GM12878 (cell line): Measurements from ENCODE around the gene HRC. TPM values are rescaled to one million over a fixed set of nuclear protein-coding genes. Genes with fewer than 3 reads are reported as not detected.
A peak's percentile ranks its signal among the peaks of the same experiment; 100 is the strongest.

Experiments used
- ATAC-seq: fragments of 200-7000 bp; cut with Tn5 transposase; 3 replicates; pipeline ENCODE4 v1.9.1; 2020; ENCODE audit warnings: mild to moderate bottlenecking, moderate library complexity
- BruUV-seq: library from RNA; stranded (reverse); fragments of 400-500 nt; replicated peaks from 2 replicates; lab custom pipeline; 2021; lab: Mats Ljungman, UMichigan
- CTCF ChIA-PET: fragments of 300-600 bp; sonication (Branson Sonifier 250); formaldehyde crosslinking; extraction: SDS; loops from one replicate; lab custom pipeline; 2021; ENCODE audit warnings: inconsistent platforms; lab: Yijun Ruan, JAX
- POLR2A ChIA-PET: fragments of 350-600 bp; formaldehyde crosslinking; extraction: SDS; loops from one replicate; lab custom pipeline; 2021; ENCODE audit warnings: inconsistent platforms; lab: Charles Lee
- RAD21 ChIA-PET: fragments of 300-600 bp; sonication (Branson Sonifier 250); formaldehyde crosslinking; loops from one replicate; lab custom pipeline; 2023; ENCODE audit warnings: antibody characterized with exemption; ENCODE audit not compliant: unreplicated experiment; lab: Charles Lee
- SMC1A ChIA-PET: fragments of 300-600 bp; sonication (Branson Sonifier 250); formaldehyde crosslinking; loops from one replicate; lab custom pipeline; 2023; ENCODE audit not compliant: unreplicated experiment, uncharacterized antibody; lab: Charles Lee
- DNase-seq: peaks from one replicate; pipeline ENCODE4 v3.0.0-alpha.2; 2011; ENCODE audit warnings: low read depth, low spot score
- FAIRE-seq: peaks from 3 replicates; lab custom pipeline; 2011; peaks lifted over from hg19 to GRCh38; lab: Jason Lieb, UNC
- H2AFZ ChIP-seq: 2 replicates; pipeline ENCODE4 v1.6.0; 2011; ENCODE audit warnings: low read depth, low read length, control low read depth; ENCODE audit not compliant: control insufficient read depth
- H3K27ac ChIP-seq: 2 replicates; pipeline ENCODE4 v1.5.1; 2011; ENCODE audit warnings: control low read depth; ENCODE audit not compliant: control insufficient read depth, insufficient read depth
- H3K27me3 ChIP-seq, 2 experiments: replicated peaks in 1 of 2; 2 replicates each; pipeline versions ENCODE4 v1.6.0 to v1.6.1; 2011; ENCODE audit warnings: low read length in 1 of 2; ENCODE audit not compliant: control insufficient read depth in 2 of 2, insufficient read depth in 2 of 2
- H3K36me3 ChIP-seq, 2 experiments: 2 replicates each; pipeline ENCODE4 v1.5.1; 2011; ENCODE audit warnings: low read length in 1 of 2; ENCODE audit not compliant: control insufficient read depth in 2 of 2, insufficient read depth in 2 of 2
- H3K4me1 ChIP-seq: 2 replicates; pipeline ENCODE4 v1.6.1; 2011; ENCODE audit warnings: mild to moderate bottlenecking, low read length, moderate library complexity, mixed read lengths; ENCODE audit not compliant: control insufficient read depth, insufficient read depth
- H3K4me2 ChIP-seq: 2 replicates; pipeline ENCODE4 v1.6.0; 2011; ENCODE audit warnings: control low read depth; ENCODE audit not compliant: control insufficient read depth, insufficient read depth
- H3K4me3 ChIP-seq: fragments of 200-600 bp; sonication (generic); 2 replicates; pipeline ENCODE4 v1.5.1; 2016
- H3K79me2 ChIP-seq: 2 replicates; pipeline ENCODE4 v1.6.0; 2011; ENCODE audit warnings: low read length; ENCODE audit not compliant: control insufficient read depth, insufficient read depth
- H3K9ac ChIP-seq: 2 replicates; pipeline ENCODE4 v1.8.0; 2011; ENCODE audit warnings: low read length, control low read depth, mixed read lengths; ENCODE audit not compliant: control insufficient read depth, insufficient read depth
- H3K9me3 ChIP-seq: replicated peaks from 3 replicates; pipeline ENCODE4 v1.5.1; 2011; ENCODE audit warnings: mild to moderate bottlenecking, low read length; ENCODE audit not compliant: control insufficient read depth, insufficient read depth
- H4K20me1 ChIP-seq: 2 replicates; pipeline ENCODE4 v1.6.0; 2011; ENCODE audit not compliant: control insufficient read depth, insufficient read depth
- BCL3 ChIP-seq: IDR thresholded peaks from 2 replicates; pipeline ENCODE4 v1.6.1; 2011; ENCODE audit warnings: borderline replicate concordance, low read depth, mild to moderate bottlenecking, moderate library complexity, low read length; ENCODE audit not compliant: insufficient read depth, poor library complexity, severe bottlenecking
- POLR2AphosphoS5 ChIP-seq: IDR thresholded peaks from 2 replicates; pipeline ENCODE4 v1.6.1; 2011; ENCODE audit warnings: mild to moderate bottlenecking, low read length, inconsistent platforms
- SUZ12 ChIP-seq: fragments of 200-600 bp; sonication (generic); IDR thresholded peaks from one replicate; pipeline ENCODE4 v1.6.1; 2018; ENCODE audit warnings: antibody characterized with exemption, mild to moderate bottlenecking; ENCODE audit not compliant: unreplicated experiment
- WGBS: methylation state at CpG from one replicate; pipeline ENCODE4 v1.1.6; 2016; ENCODE audit warnings: low lambda C conversion rate; ENCODE audit not compliant: insufficient replicate concordance, insufficient coverage; ENCODE audit errors: missing lambda C conversion rate; 5-methylcytosine and 5-hydroxymethylcytosine counted together
- in situ Hi-C: fragments of 300-500 bp; cut with MboI; formaldehyde crosslinking; loops from 9 replicates; pipeline ENCODE4 v1.14.3; 2018; ENCODE audit warnings: mixed read lengths
- intact Hi-C: fragments of 100-400 bp; cut with micrococcal nuclease; formaldehyde crosslinking; loops from one replicate; pipeline ENCODE4 v1.14.2; 2022; ENCODE audit not compliant: unreplicated experiment
- polyA plus RNA-seq, 11 experiments: library from polyadenylated mRNA; depleted of rRNA in 4 of 11; unstranded in 6 of 11; stranded (reverse) in 5 of 11; fragments of >200 nt; fragmentation: Nextera tagmentation in 4 of 11; fragmentation: Illumina TruSeq in 1 of 11; extraction: Ambion mirVana in 4 of 11; extraction: Trizol in 1 of 11; gene quantifications; 1 replicate in 1 of 11; 2 replicates in 10 of 11; pipeline versions ENCODE4 v1.2.1 to v1.2.3, GENCODE V29; 2011 to 2016; ENCODE audit warnings: inconsistent platforms in 2 of 11, missing spikeins in 2 of 11, low read depth in 1 of 11
- total RNA-seq, 4 experiments: library from RNA; depleted of rRNA in 3 of 4; stranded (reverse); fragments of >200 nt in 3 of 4; fragmentation: Illumina TruSeq in 1 of 4; extraction: Trizol in 1 of 4; gene quantifications; 2 replicates each; pipeline versions ENCODE4 v1.2.1 to v1.2.3, GENCODE V29; 2013 to 2021
- TF ChIP-seq, protein P1 (sequence below): IDR thresholded peaks from 2 replicates; pipeline ENCODE4 v1.6.1; 2012; ENCODE audit warnings: mild to moderate bottlenecking, low read depth, low read length

Gene HRC
- total and polyA plus RNA-seq, 10 of the 15 experiments (the other 5 are each of a cell fraction or from before 2014, with no cell fraction given): 0.10 TPM; not detected in 9

GRCh38 chr19:49111218-49111998 lies 43.8 kb downstream of the HRC start:
- ChIA-PET SMC1A (no interaction called here), CTCF (interaction anchor here (0.7 to 2.0 kb wide), 2 partner anchors 11 to 13 kb away, joined by 3 to 12 read pairs; no protein-coding TSS in a partner anchor), RAD21 (interaction anchor here (0.9 kb wide), 1 partner anchor 14 kb away, joined by 4 read pairs; no protein-coding TSS in a partner anchor), POLR2A (no interaction called here)
- ATAC-seq: no peak
- in situ Hi-C loops: no loop called here
- 89% methylated on average over 11 of the region's 11 CpGs for WGBS
- no peak overlapping the region for H3K27ac ChIP-seq
- no peak for FAIRE-seq
- BruUV-seq: no TSS peak
- no peaks in the 10 kb centered on the region for H3K9me3 ChIP-seq
- no peak overlapping the region for H3K9ac ChIP-seq
- H3K4me2 ChIP-seq: no peak overlapping the region
- H4K20me1 ChIP-seq: no peaks in the 10 kb centered on the region
- H3K4me1 ChIP-seq: peaks cover 4% of the 10 kb centered on the region
- no peaks in the 10 kb centered on the region for H3K79me2 ChIP-seq
- intact Hi-C loops: no loop called here
- H3K27me3 ChIP-seq: no peaks in the 10 kb centered on the region
- TF ChIP-seq SUZ12 (no peak), POLR2AphosphoS5 (peak; percentile 45; the same call in 1 of the 2 replicates), BCL3 (peak; percentile 48)
- TF ChIP-seq, protein P1, sequence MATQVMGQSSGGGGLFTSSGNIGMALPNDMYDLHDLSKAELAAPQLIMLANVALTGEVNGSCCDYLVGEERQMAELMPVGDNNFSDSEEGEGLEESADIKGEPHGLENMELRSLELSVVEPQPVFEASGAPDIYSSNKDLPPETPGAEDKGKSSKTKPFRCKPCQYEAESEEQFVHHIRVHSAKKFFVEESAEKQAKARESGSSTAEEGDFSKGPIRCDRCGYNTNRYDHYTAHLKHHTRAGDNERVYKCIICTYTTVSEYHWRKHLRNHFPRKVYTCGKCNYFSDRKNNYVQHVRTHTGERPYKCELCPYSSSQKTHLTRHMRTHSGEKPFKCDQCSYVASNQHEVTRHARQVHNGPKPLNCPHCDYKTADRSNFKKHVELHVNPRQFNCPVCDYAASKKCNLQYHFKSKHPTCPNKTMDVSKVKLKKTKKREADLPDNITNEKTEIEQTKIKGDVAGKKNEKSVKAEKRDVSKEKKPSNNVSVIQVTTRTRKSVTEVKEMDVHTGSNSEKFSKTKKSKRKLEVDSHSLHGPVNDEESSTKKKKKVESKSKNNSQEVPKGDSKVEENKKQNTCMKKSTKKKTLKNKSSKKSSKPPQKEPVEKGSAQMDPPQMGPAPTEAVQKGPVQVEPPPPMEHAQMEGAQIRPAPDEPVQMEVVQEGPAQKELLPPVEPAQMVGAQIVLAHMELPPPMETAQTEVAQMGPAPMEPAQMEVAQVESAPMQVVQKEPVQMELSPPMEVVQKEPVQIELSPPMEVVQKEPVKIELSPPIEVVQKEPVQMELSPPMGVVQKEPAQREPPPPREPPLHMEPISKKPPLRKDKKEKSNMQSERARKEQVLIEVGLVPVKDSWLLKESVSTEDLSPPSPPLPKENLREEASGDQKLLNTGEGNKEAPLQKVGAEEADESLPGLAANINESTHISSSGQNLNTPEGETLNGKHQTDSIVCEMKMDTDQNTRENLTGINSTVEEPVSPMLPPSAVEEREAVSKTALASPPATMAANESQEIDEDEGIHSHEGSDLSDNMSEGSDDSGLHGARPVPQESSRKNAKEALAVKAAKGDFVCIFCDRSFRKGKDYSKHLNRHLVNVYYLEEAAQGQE: no peak
- TF ChIP-seq, all 136 proteins: peak for 2
- H2AFZ ChIP-seq: no peak overlapping the region
- no peak overlapping the region for H3K4me3 ChIP-seq
- no peak for DNase-seq
- H3K36me3 ChIP-seq: peaks cover under 1 to 21% of the 10 kb centered on the region in 2 experiments; a peak in 3 of 4 replicates
